ENCODE data around the gene VRTN.
"Not testable (repeated sequence)": the region's sequence is repeated elsewhere in the genome, so short reads cannot be mapped to it uniquely, and the experiment has no call there.

VRTN gene

GRCh38 chr14:74325446-74325845, 22.8 kb upstream of the VRTN start:
- H3K36me3 ChIP-seq (ENCODE audit: control insufficient read depth, insufficient read depth, low read length), result no peaks in the 10 kb centered on the region
- no peaks in the 10 kb centered on the region for H3K27me3 ChIP-seq (ENCODE audit: control insufficient read depth, insufficient read depth, low read length)
- H3K9ac ChIP-seq (ENCODE audit: low read length), result no peak overlapping the region
- H3K4me1 ChIP-seq (ENCODE audit: control insufficient read depth, insufficient read depth, low read length), result no peaks in the 10 kb centered on the region
- no peaks in the 10 kb centered on the region for H3K9me3 ChIP-seq (ENCODE audit: control insufficient read depth, low read length)
- H3K4me3 ChIP-seq (ENCODE audit: low read length), result no peak overlapping the region

GRCh38 chr14:74326369-74327152, 21.7 kb upstream of the VRTN start:
- no peaks in the 10 kb centered on the region for H3K4me1 ChIP-seq (ENCODE audit: control insufficient read depth, insufficient read depth, low read length)
- no peaks in the 10 kb centered on the region for H3K36me3 ChIP-seq (ENCODE audit: control insufficient read depth, insufficient read depth, low read length)
- no peak overlapping the region for H3K9ac ChIP-seq (ENCODE audit: low read length)
- H3K27me3 ChIP-seq (ENCODE audit: control insufficient read depth, insufficient read depth, low read length), result no peaks in the 10 kb centered on the region
- no peak overlapping the region for H3K4me3 ChIP-seq (ENCODE audit: low read length)
- H3K9me3 ChIP-seq (ENCODE audit: control insufficient read depth, low read length), result no peaks in the 10 kb centered on the region

GRCh38 chr14:74329950-74330552, 18.2 kb upstream of the VRTN start:
- H3K36me3 ChIP-seq (ENCODE audit: control insufficient read depth, insufficient read depth, low read length); H3K4me1 ChIP-seq (ENCODE audit: control insufficient read depth, insufficient read depth, low read length); H3K4me3 ChIP-seq (ENCODE audit: low read length); H3K9me3 ChIP-seq (ENCODE audit: control insufficient read depth, low read length); H3K9ac ChIP-seq (ENCODE audit: low read length); H3K27me3 ChIP-seq (ENCODE audit: control insufficient read depth, insufficient read depth, low read length): not testable (repeated sequence)

DNA sequence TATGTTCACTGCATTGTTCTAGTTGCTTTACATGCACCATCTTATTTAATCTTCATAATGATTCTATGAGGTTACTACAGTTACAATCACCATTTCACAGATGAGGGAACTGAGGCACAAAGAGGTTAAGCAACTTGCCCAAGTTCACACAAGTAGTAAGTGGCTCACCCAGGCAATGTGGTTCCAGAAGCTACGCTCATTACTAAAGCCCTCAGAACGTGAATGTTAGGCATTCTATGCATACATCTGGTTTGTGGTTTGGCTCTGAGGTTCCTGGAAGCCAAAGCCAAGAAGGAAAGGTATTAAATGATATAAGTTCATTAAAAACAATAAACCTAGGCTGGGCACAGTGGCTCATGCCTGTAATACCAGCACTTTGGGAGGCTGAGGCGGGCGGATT, 14.4 kb upstream of the VRTN start:
- Histone ChIP-seq H3K4me1 (ENCODE audit: control insufficient read depth, insufficient read depth, low read length) (no peaks in the 10 kb centered on the region), H3K4me3 (ENCODE audit: low read length) (no peak overlapping the region), H3K9me3 (ENCODE audit: control insufficient read depth, low read length) (no peaks in the 10 kb centered on the region), H3K27me3 (ENCODE audit: control insufficient read depth, insufficient read depth, low read length) (no peaks in the 10 kb centered on the region), H3K36me3 (ENCODE audit: control insufficient read depth, insufficient read depth, low read length) (no peaks in the 10 kb centered on the region), H3K9ac (ENCODE audit: low read length) (no peak overlapping the region)

GRCh38 chr14:74346341-74346740, 1.9 kb upstream of the VRTN start:
- Histone ChIP-seq H3K4me1 (ENCODE audit: control insufficient read depth, insufficient read depth, low read length) (peaks cover 23% of the 10 kb centered on the region), H3K36me3 (ENCODE audit: control insufficient read depth, insufficient read depth, low read length) (no peaks in the 10 kb centered on the region), H3K4me3 (ENCODE audit: low read length) (no peak overlapping the region), H3K9me3 (ENCODE audit: control insufficient read depth, low read length) (no peaks in the 10 kb centered on the region), H3K9ac (ENCODE audit: low read length) (no peak overlapping the region), H3K27me3 (ENCODE audit: control insufficient read depth, insufficient read depth, low read length) (no peaks in the 10 kb centered on the region)

DNA sequence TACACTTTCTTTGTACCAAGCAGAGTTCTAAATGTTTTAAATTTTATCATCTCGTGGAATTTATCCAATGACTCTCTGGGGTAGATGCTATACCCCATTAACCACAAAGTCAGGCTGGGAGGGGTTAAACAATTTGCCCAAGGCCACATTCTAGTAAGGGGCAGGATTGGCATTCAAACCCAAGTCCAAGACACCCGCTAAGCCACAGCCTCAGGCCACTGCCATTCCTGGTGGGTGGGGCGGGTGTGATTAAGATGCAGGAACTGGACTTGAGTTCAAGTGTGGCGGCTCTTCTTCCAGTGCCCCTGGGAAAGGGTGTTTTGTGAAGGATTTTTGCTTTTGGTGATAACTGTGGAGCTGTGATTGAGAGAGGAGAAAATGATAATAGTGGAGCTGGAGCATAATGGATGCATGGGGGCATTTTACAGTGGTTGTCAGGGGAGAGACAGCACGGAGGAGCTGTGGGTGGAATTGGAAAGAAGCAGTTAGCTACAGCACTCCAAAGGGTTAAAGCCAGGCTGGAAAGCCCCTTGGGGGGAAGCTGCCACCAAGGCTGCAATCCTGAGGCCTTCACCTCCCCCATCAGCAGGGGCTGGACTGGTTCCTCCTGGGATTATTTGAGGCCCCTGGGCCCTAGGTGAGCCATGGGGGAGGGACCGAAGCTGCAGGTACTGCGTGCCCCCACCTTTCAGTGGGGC, 1.0 kb upstream of the VRTN start:
- Histone ChIP-seq H3K9ac (ENCODE audit: low read length) (no peak overlapping the region), H3K36me3 (ENCODE audit: control insufficient read depth, insufficient read depth, low read length) (no peaks in the 10 kb centered on the region), H3K4me3 (ENCODE audit: low read length) (no peak overlapping the region), H3K9me3 (ENCODE audit: control insufficient read depth, low read length) (no peaks in the 10 kb centered on the region), H3K4me1 (ENCODE audit: control insufficient read depth, insufficient read depth, low read length) (peaks cover 23% of the 10 kb centered on the region), H3K27me3 (ENCODE audit: control insufficient read depth, insufficient read depth, low read length) (no peaks in the 10 kb centered on the region)

DNA sequence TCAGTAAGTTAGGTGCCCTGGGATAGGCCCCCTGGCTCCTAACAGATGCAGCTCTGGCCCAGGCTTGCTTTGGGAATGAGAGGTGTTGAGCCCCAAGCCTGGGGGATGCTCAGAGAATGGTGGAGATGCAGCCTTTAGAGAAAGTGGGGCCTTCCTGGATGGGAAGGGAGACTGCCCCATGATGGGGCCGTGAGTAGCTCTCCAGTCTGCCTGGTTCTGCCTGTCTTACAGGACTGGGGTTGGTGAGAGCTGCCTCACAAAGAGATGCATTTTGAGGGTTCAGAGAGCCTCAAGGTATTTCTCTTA, 523 bp upstream of the VRTN start:
- no peaks in the 10 kb centered on the region for H3K27me3 ChIP-seq (ENCODE audit: control insufficient read depth, insufficient read depth, low read length)

GRCh38 chr14:74348735-74349463, 628 bp downstream of the VRTN start:
- peaks cover 23% of the 10 kb centered on the region for H3K4me1 ChIP-seq (ENCODE audit: control insufficient read depth, insufficient read depth, low read length)
- no peaks in the 10 kb centered on the region for H3K27me3 ChIP-seq (ENCODE audit: control insufficient read depth, insufficient read depth, low read length)
- no peaks in the 10 kb centered on the region for H3K36me3 ChIP-seq (ENCODE audit: control insufficient read depth, insufficient read depth, low read length)
- no peaks in the 10 kb centered on the region for H3K9me3 ChIP-seq (ENCODE audit: control insufficient read depth, low read length)
- H3K9ac ChIP-seq (ENCODE audit: low read length), result no peak overlapping the region
- no peak overlapping the region for H3K4me3 ChIP-seq (ENCODE audit: low read length)

More for the DNA sequence above, 523 bp upstream of the VRTN start:
- no peak overlapping the region for H3K9ac ChIP-seq (ENCODE audit: low read length)
- no peak overlapping the region for H3K4me3 ChIP-seq (ENCODE audit: low read length)
- no peaks in the 10 kb centered on the region for H3K36me3 ChIP-seq (ENCODE audit: control insufficient read depth, insufficient read depth, low read length)
- H3K4me1 ChIP-seq (ENCODE audit: control insufficient read depth, insufficient read depth, low read length), result peaks cover 23% of the 10 kb centered on the region
- no peaks in the 10 kb centered on the region for H3K9me3 ChIP-seq (ENCODE audit: control insufficient read depth, low read length)

- H3K9ac ChIP-seq (ENCODE audit: low read length), result no peak overlapping the region
- no peaks in the 10 kb centered on the region for H3K36me3 ChIP-seq (ENCODE audit: control insufficient read depth, insufficient read depth, low read length)
- no peak overlapping the region for H3K4me3 ChIP-seq (ENCODE audit: low read length)
- peaks cover 23% of the 10 kb centered on the region for H3K4me1 ChIP-seq (ENCODE audit: control insufficient read depth, insufficient read depth, low read length)
- no peaks in the 10 kb centered on the region for H3K9me3 ChIP-seq (ENCODE audit: control insufficient read depth, low read length)
- H3K27me3 ChIP-seq (ENCODE audit: control insufficient read depth, insufficient read depth, low read length), result no peaks in the 10 kb centered on the region
Measured at GRCh38 chr14:74349757-74350156, 1.5 kb downstream of the VRTN start.

- Histone ChIP-seq H3K4me3 (ENCODE audit: low read length) (no peak overlapping the region), H3K36me3 (ENCODE audit: control insufficient read depth, insufficient read depth, low read length) (no peaks in the 10 kb centered on the region), H3K9ac (ENCODE audit: low read length) (no peak overlapping the region), H3K27me3 (ENCODE audit: control insufficient read depth, insufficient read depth, low read length) (no peaks in the 10 kb centered on the region), H3K4me1 (ENCODE audit: control insufficient read depth, insufficient read depth, low read length) (peaks cover 23% of the 10 kb centered on the region), H3K9me3 (ENCODE audit: control insufficient read depth, low read length) (no peaks in the 10 kb centered on the region)
Measured at GRCh38 chr14:74350211-74350927, 2.1 kb downstream of the VRTN start.

GRCh38 chr14:74350928-74351323, 2.7 kb downstream of the VRTN start:
- H3K27me3 ChIP-seq (ENCODE audit: control insufficient read depth, insufficient read depth, low read length), result no peaks in the 10 kb centered on the region

More at GRCh38 chr14:74350928-74351323, 2.7 kb downstream of the VRTN start:
- Histone ChIP-seq H3K4me3 (ENCODE audit: low read length) (no peak overlapping the region), H3K9ac (ENCODE audit: low read length) (no peak overlapping the region), H3K36me3 (ENCODE audit: control insufficient read depth, insufficient read depth, low read length) (no peaks in the 10 kb centered on the region), H3K4me1 (ENCODE audit: control insufficient read depth, insufficient read depth, low read length) (peaks cover 23% of the 10 kb centered on the region), H3K9me3 (ENCODE audit: control insufficient read depth, low read length) (no peaks in the 10 kb centered on the region)
